Measurements from ENCODE around the gene NAA60.

The NAA60 gene

DNA sequence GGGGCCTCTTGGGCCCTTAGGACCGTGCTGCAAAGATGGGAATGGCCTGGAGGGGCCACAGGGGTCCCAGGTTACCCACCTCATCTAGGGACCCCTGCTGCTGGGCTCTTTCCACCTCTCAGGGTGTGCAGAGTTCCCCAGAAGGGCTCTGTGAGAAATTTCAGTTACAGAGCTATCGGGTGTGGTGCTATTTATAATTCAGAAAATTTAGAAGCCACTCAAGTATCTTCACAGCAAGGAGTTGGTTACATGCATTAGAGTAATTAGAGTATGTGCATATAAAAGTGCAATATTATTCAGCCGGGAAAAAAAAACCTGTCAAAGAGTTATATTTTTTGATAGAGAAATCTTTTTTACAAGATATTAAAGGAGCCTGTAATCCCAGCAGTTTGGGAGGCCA, 32.9 kb downstream of the NAA60 start:
- no peaks in the 10 kb centered on the region for H3K9me3 ChIP-seq (ENCODE audit: low read length)
- H3K9ac ChIP-seq (ENCODE audit: low read length): no peak overlapping the region
- H3K27ac ChIP-seq (ENCODE audit: low read depth, low read length): no peak overlapping the region
- no peak overlapping the region for H3K4me3 ChIP-seq (ENCODE audit: low read depth in 1 of 2, low read length in 2 of 2)
- H3K4me1 ChIP-seq (ENCODE audit: insufficient read depth, low read length): peaks cover 4% of the 10 kb centered on the region
- H3K27me3 ChIP-seq (ENCODE audit: control insufficient read depth in 1 of 2, insufficient read depth in 2 of 2, low read length in 2 of 2): no peaks in the 10 kb centered on the region
- peaks cover 24% of the 10 kb centered on the region for H3K36me3 ChIP-seq (ENCODE audit: insufficient read depth, low read length)

DNA sequence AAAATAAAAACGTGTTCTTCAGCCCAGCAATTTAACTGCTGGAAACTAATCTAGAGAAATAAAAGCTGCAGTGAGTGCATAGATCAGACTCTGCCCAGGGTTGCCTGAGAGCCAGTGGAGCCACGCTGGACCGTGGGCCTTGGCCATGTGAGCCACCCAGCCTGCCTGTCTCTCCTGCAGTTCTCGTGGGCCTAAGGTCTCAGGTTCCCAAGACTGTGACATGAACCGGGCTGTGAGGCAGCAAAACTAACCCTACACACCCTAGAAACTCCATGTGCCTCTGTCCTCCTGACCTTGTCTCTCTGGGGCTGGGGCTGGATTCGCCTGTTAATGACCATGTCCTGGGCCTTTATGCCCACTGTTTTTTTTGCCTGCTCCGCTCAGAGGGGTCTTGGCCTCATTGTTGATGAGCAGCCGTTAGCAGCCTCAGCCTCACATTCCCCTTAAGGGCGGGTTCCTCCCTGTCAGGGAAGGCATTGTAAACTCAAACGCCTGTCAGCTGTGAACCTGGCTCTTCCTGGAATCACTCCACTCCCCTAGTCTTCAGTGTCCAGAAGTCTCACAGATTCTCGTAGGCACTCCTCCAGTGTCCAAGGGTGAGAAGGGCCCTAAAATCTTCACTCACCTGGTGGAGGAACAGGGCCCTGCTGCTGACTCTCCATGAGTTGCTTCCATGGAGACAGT, 34.9 kb downstream of the NAA60 start:
- Histone ChIP-seq H3K9ac (ENCODE audit: low read length) (no peak overlapping the region), H3K27me3 (ENCODE audit: control insufficient read depth in 1 of 2, insufficient read depth in 2 of 2, low read length in 2 of 2) (no peaks in the 10 kb centered on the region), H3K9me3 (ENCODE audit: low read length) (no peaks in the 10 kb centered on the region), H3K27ac (ENCODE audit: low read depth, low read length) (no peak overlapping the region), H3K36me3 (ENCODE audit: insufficient read depth, low read length) (peaks cover 41% of the 10 kb centered on the region), H3K4me1 (ENCODE audit: insufficient read depth, low read length) (peaks cover 4% of the 10 kb centered on the region), H3K4me3 (ENCODE audit: low read depth in 1 of 2, low read length in 2 of 2) (no peak overlapping the region)

DNA sequence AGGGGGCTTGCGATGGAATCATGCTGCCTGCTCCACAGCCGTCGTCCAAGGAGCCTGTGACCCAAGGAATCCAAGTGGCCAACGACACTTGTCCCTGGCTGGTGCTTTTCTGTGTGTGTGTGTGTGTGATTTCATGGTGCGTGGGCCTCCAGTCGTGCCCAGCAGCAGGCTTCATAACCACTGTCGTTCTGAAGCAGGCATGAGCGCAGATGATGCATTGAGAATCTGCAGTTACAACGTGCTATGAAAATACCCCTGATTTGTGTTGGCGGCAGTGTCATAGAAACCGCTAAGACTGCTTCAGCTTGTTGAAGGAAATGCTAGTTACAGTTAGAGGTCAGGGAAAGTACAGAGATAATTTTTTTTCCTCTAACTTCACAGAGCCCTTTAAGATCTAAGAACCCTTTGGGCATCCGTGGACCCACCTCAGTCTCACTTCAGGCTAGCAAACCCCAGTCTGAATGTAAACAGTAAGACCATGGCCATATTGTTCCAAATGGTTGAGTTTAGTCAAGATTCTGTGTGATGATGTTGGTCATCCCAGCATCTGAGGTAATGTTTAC, 36.3 kb downstream of the NAA60 start:
- no peaks in the 10 kb centered on the region for H3K27me3 ChIP-seq (ENCODE audit: control insufficient read depth in 1 of 2, insufficient read depth in 2 of 2, low read length in 2 of 2)
- no peak overlapping the region for H3K4me3 ChIP-seq (ENCODE audit: low read depth in 1 of 2, low read length in 2 of 2)
- no peak overlapping the region for H3K27ac ChIP-seq (ENCODE audit: low read depth, low read length)
- peaks cover 54% of the 10 kb centered on the region for H3K36me3 ChIP-seq (ENCODE audit: insufficient read depth, low read length)
- H3K9ac ChIP-seq (ENCODE audit: low read length): no peak overlapping the region
- no peaks in the 10 kb centered on the region for H3K4me1 ChIP-seq (ENCODE audit: insufficient read depth, low read length)
- H3K9me3 ChIP-seq (ENCODE audit: low read length): no peaks in the 10 kb centered on the region

- Histone ChIP-seq H3K27ac (ENCODE audit: low read depth, low read length) (no peak overlapping the region), H3K4me3 (ENCODE audit: low read depth in 1 of 2, low read length in 2 of 2) (no peak overlapping the region), H3K36me3 (ENCODE audit: insufficient read depth, low read length) (peaks cover 66% of the 10 kb centered on the region), H3K4me1 (ENCODE audit: insufficient read depth, low read length) (no peaks in the 10 kb centered on the region), H3K9me3 (ENCODE audit: low read length) (no peaks in the 10 kb centered on the region), H3K9ac (ENCODE audit: low read length) (no peak overlapping the region), H3K27me3 (ENCODE audit: control insufficient read depth in 1 of 2, insufficient read depth in 2 of 2, low read length in 2 of 2) (no peaks in the 10 kb centered on the region)
Observed at GRCh38 chr16:3480901-3481695, 37.6 kb downstream of the NAA60 start.

- H3K9ac ChIP-seq (ENCODE audit: low read length): no peak overlapping the region
- H3K36me3 ChIP-seq (ENCODE audit: insufficient read depth, low read length): peaks cover 65% of the 10 kb centered on the region
- no peaks in the 10 kb centered on the region for H3K27me3 ChIP-seq (ENCODE audit: control insufficient read depth in 1 of 2, insufficient read depth in 2 of 2, low read length in 2 of 2)
- no peaks in the 10 kb centered on the region for H3K4me1 ChIP-seq (ENCODE audit: insufficient read depth, low read length)
- no peak overlapping the region for H3K4me3 ChIP-seq (ENCODE audit: low read depth in 1 of 2, low read length in 2 of 2)
- H3K27ac ChIP-seq (ENCODE audit: low read depth, low read length): no peak overlapping the region
- H3K9me3 ChIP-seq (ENCODE audit: low read length): no peaks in the 10 kb centered on the region
Observed at GRCh38 chr16:3481696-3482658, 38.5 kb downstream of the NAA60 start.

DNA sequence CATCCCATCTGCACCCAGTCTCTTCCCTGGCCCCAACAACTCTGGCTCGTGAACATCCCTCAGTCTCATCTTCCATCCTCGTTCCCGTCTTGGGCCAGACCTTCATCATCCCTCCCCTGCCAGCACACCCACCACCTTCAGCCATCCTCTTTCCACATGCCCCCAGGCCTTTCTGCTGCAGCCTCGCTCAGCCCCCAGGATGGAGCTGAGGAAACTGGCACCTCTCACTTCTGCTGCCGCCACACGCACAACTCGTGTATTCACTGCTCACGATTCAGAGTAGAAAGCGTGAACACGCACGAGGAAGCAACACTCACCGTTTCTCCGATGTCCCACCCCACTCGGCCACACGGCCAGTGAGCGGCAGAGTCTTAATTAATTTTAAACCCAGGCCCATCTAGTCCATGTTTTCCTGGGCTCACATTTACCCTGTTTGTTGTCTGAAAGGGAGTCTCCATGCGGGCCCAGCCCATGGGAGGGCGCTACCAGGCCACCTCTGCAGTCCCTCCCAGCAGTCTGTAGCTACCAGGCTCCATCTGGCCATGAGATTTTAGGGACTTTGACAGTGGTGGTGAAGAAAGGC, 39.3 kb downstream of the NAA60 start:
- H3K4me3 ChIP-seq (ENCODE audit: low read depth in 1 of 2, low read length in 2 of 2): no peak overlapping the region
- H3K27me3 ChIP-seq (ENCODE audit: control insufficient read depth in 1 of 2, insufficient read depth in 2 of 2, low read length in 2 of 2): no peaks in the 10 kb centered on the region
- peaks cover 65% of the 10 kb centered on the region for H3K36me3 ChIP-seq (ENCODE audit: insufficient read depth, low read length)
- H3K27ac ChIP-seq (ENCODE audit: low read depth, low read length): no peak overlapping the region
- H3K4me1 ChIP-seq (ENCODE audit: insufficient read depth, low read length): no peaks in the 10 kb centered on the region
- H3K9ac ChIP-seq (ENCODE audit: low read length): no peak overlapping the region
- no peaks in the 10 kb centered on the region for H3K9me3 ChIP-seq (ENCODE audit: low read length)

GRCh38 chr16:3484318-3485096, 41.0 kb downstream of the NAA60 start:
- Histone ChIP-seq H3K27me3 (ENCODE audit: control insufficient read depth in 1 of 2, insufficient read depth in 2 of 2, low read length in 2 of 2) (no peaks in the 10 kb centered on the region), H3K36me3 (ENCODE audit: insufficient read depth, low read length) (peaks cover 60% of the 10 kb centered on the region), H3K9ac (ENCODE audit: low read length) (no peak overlapping the region), H3K9me3 (ENCODE audit: low read length) (no peaks in the 10 kb centered on the region), H3K27ac (ENCODE audit: low read depth, low read length) (no peak overlapping the region), H3K4me3 (ENCODE audit: low read depth in 1 of 2, low read length in 2 of 2) (no peak overlapping the region), H3K4me1 (ENCODE audit: insufficient read depth, low read length) (no peaks in the 10 kb centered on the region)

- H3K27ac ChIP-seq (ENCODE audit: low read depth, low read length): no peak overlapping the region
- no peaks in the 10 kb centered on the region for H3K27me3 ChIP-seq (ENCODE audit: control insufficient read depth in 1 of 2, insufficient read depth in 2 of 2, low read length in 2 of 2)
- peaks cover 53% of the 10 kb centered on the region for H3K36me3 ChIP-seq (ENCODE audit: insufficient read depth, low read length)
- no peak overlapping the region for H3K4me3 ChIP-seq (ENCODE audit: low read depth in 1 of 2, low read length in 2 of 2)
- H3K9ac ChIP-seq (ENCODE audit: low read length): no peak overlapping the region
- H3K4me1 ChIP-seq (ENCODE audit: insufficient read depth, low read length): no peaks in the 10 kb centered on the region
- H3K9me3 ChIP-seq (ENCODE audit: low read length): no peaks in the 10 kb centered on the region
Observed at GRCh38 chr16:3485097-3485745, 41.7 kb downstream of the NAA60 start.

DNA sequence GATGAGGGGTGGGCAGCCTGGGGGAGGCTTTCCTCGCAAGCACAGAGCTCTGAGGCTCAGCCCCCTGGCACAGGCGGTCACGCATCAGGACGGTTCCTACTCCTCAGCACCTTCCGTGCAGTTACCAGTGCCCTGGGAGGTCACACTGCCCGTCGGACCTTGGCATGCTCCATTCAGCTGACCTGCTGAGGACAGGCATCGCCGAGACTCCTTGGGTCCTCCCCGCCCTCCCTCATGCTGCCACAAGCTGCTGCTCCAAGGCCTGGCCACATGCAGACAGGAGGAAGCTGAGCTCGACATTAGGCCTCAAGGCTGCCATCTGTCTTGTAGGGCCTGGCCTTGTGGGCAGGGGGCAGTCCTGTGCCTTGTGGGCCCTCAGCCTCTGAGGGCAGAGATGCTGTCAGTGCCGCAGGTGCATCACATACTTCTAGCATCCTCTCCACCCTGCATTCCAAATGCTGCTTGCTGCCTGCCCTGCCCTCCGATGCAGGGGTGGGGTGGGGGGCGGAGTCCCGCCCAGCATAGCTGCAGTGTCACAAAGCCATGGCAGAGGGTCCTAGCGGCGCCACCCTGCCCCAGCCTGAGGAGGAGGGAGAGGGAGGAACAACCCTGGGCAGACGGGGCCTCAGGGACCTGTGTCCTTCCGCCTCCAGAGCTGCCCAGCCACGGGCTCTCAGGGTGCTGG, 42.5 kb downstream of the NAA60 start:
- no peak overlapping the region for H3K9ac ChIP-seq (ENCODE audit: low read length)
- no peaks in the 10 kb centered on the region for H3K9me3 ChIP-seq (ENCODE audit: low read length)
- no peaks in the 10 kb centered on the region for H3K4me1 ChIP-seq (ENCODE audit: insufficient read depth, low read length)
- peaks cover 48% of the 10 kb centered on the region for H3K36me3 ChIP-seq (ENCODE audit: insufficient read depth, low read length)
- H3K27me3 ChIP-seq (ENCODE audit: control insufficient read depth in 1 of 2, insufficient read depth in 2 of 2, low read length in 2 of 2): no peaks in the 10 kb centered on the region
- no peak overlapping the region for H3K27ac ChIP-seq (ENCODE audit: low read depth, low read length)
- H3K4me3 ChIP-seq (ENCODE audit: low read depth in 1 of 2, low read length in 2 of 2): no peak overlapping the region

All from muscle layer of colon (tissue), 2 donors.